HG02798 (cell line): Measurements from ENCODE around the gene ASPSCR1.

Experiments used
- ATAC-seq: cut with Tn5 transposase; IDR thresholded peaks from one replicate; pipeline ENCODE4 v1.9.1; 2021; ENCODE audit warnings: mild to moderate bottlenecking; ENCODE audit not compliant: unreplicated experiment, poor library complexity

The ASPSCR1 gene

GRCh38 chr17:82062984-82063368 is 85.5 kb downstream of the ASPSCR1 start:
- no peak for ATAC-seq

- no peak for ATAC-seq
Measured at GRCh38 chr17:82063424-82064415, 86.3 kb downstream of the ASPSCR1 start.

- no peak for ATAC-seq
Measured at GRCh38 chr17:82064433-82065192, 87.2 kb downstream of the ASPSCR1 start.

GRCh38 chr17:82065193-82065637 is 87.8 kb downstream of the ASPSCR1 start:
- ATAC-seq, result peak; percentile 45

GRCh38 chr17:82065638-82066303 is 88.3 kb downstream of the ASPSCR1 start, which contains the start of gene DUS1L:
Gene DUS1L (minus strand): TSS chr17:82065804. CDS start chr17:82065059, 745 bp downstream.
- peak; percentile 81 for ATAC-seq
